Testis (tissue), 2 donors: ENCODE results near the gene KDM2A.
A peak's percentile ranks its signal among the peaks of the same experiment; 100 is the strongest.

ENCODE experiments used
- CTCF ChIP-seq, 3 experiments: fragments of 450-650 bp in 2 of 3; fragments of 200-600 bp in 1 of 3; sonication (generic) in 1 of 3; IDR thresholded peaks; one replicate each; pipeline ENCODE4 v1.5.1; 2016 to 2019; ENCODE audit warnings: antibody characterized with exemption in 3 of 3, mild to moderate bottlenecking in 2 of 3, moderate library complexity in 1 of 3
- POLR2A ChIP-seq: fragments of 450-650 bp; IDR thresholded peaks from one replicate; pipeline ENCODE4 v1.6.1; 2017; ENCODE audit warnings: antibody characterized with exemption, mild to moderate bottlenecking, moderate library complexity

GRCh38 chr11:67160872-67161783 lies 42.1 kb downstream of the KDM2A start:
- TF ChIP-seq CTCF (IDR thresholded peaks at IDR 0.05) (peak in 1 of 3 experiments; percentile 7), POLR2A (no peak)
